Measurements from ENCODE around the gene MCFD2.

DNA sequence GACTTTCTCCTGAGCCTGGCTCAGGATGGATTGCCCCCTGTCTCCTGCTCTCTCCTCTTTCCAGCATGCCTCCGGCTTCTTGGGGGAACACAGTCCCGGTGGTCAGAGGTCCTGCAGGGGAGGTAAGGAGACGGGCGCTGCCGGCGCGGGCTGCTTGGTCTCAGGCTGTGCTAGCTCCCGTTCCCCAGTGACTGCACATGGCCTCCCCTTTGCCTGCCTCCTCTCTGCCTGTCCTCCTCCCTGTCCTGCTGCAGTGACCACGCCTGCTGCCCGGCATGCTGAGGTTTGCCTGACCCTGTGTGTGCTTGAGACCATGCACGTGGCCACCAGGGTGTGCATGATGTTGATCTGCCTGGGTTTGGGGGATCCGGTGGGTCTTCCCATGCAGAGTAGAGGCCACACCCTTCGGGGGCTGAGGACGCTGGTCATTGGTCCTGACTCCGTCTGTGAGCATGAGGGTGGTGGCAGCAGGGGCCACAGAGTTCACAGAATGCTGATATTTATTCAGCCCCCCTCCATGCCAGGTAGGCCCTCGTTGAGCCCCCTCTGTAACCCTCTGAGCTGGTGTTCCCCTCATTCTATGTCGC, 42.9 kb upstream of the MCFD2 start:
- TF ChIP-seq CTCF (IDR thresholded peaks at IDR 0.05) (no peak), POLR2A (IDR thresholded peaks at IDR 0.05) (no peak)

Measured in breast epithelium (tissue), 3 donors.